GM20000 (cell line): ENCODE data around the gene OFD1.

Source experiments
- DNase-seq: peaks from one replicate; pipeline ENCODE4 v3.0.0; 2012; ENCODE audit warnings: low spot score
- TF ChIP-seq, protein P1 (sequence below): IDR thresholded peaks from 2 replicates; pipeline ENCODE4 v1.5.1; 2012; ENCODE audit warnings: mild to moderate bottlenecking, control low read depth; ENCODE audit errors: extremely low read depth, missing control alignments

The OFD1 gene

GRCh38 chrX:13742397-13743176, 8.0 kb downstream of the OFD1 start:
- DNase-seq: peak; percentile 42
- TF ChIP-seq, protein P1, sequence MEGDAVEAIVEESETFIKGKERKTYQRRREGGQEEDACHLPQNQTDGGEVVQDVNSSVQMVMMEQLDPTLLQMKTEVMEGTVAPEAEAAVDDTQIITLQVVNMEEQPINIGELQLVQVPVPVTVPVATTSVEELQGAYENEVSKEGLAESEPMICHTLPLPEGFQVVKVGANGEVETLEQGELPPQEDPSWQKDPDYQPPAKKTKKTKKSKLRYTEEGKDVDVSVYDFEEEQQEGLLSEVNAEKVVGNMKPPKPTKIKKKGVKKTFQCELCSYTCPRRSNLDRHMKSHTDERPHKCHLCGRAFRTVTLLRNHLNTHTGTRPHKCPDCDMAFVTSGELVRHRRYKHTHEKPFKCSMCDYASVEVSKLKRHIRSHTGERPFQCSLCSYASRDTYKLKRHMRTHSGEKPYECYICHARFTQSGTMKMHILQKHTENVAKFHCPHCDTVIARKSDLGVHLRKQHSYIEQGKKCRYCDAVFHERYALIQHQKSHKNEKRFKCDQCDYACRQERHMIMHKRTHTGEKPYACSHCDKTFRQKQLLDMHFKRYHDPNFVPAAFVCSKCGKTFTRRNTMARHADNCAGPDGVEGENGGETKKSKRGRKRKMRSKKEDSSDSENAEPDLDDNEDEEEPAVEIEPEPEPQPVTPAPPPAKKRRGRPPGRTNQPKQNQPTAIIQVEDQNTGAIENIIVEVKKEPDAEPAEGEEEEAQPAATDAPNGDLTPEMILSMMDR: no peak

- TF ChIP-seq, protein P1: peak; percentile 23
- DNase-seq: no peak
Observed at GRCh38 chrX:13747836-13748235, 13.3 kb downstream of the OFD1 start.

DNA sequence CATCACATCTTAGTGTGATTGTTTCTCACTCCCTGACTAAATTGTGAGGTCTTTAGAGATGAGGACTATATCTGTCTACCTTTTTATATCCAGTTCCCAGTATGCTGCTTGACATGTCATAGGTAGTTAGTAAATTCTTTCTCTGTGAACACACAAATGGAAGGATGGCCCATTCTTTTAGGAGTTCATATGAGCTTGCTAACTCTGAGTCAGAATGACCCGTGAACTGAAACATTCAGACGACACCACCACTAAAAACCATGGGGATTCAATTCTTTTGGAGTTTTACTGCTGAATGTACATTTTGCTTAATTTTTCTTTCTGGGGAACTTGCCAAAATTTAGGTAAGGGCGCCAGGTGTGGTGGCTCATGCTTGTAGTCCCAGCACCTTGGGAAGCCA, 13.9 kb downstream of the OFD1 start:
- DNase-seq: no peak
- TF ChIP-seq, protein P1: no peak

- DNase-seq: no peak
- TF ChIP-seq, protein P1: no peak
Observed at GRCh38 chrX:13750204-13750603, 15.7 kb downstream of the OFD1 start.

GRCh38 chrX:13750812-13751211, 16.3 kb downstream of the OFD1 start:
- no peak for DNase-seq
- TF ChIP-seq, protein P1: no peak

DNA sequence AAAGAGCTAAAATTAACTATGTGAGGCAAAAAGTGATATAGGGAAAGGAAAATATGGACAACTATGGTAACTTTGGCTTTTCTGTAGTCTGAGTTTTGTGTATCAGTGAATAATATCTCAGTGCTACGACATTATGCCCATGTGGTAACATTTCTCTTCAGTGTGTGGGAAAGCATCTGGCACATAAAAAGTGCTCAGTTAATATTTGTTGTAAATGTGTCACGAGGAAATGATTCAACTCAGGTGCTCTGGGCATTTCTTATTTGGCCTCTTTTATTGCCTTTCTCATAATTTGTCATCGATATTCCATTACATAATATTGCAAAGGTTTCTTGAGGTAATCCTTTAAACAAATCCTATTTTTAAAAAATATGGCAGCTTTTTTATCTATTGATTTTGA, 17.6 kb downstream of the OFD1 start:
- no peak for DNase-seq
- TF ChIP-seq, protein P1: no peak

DNA sequence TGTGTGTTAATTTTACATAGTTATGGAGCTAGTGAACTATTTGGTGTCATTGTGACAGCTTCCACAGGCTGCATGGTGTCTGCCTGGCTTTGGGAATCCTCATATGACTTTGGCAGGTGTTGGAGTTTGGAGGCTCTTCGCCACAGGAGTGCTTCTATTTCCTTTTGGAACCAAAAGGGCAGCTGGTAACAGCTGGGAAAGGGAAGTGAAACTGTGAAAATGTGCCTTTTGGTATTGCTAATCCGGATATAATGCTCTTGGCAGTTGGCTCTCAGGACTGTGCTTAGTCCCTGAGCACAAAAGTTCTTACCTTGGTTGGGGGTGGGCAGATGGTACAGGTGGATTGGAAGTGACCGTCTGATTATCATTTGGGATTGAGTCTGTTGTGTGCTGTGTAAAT, 18.1 kb downstream of the OFD1 start:
- DNase-seq: no peak
- TF ChIP-seq, protein P1: no peak
